Suprapubic skin (tissue), 4 donors: ENCODE data around the gene SLC50A1.

Experiments used
- EP300 ChIP-seq: sonication (generic); formaldehyde crosslinking; IDR thresholded peaks from one replicate; pipeline ENCODE4 v1.6.1; 2017; ENCODE audit warnings: antibody characterized with exemption
- POLR2A ChIP-seq, 2 donors: fragments of 450-650 bp; IDR thresholded peaks; one replicate each; pipeline ENCODE4 v1.6.1; 2017; ENCODE audit warnings: antibody characterized with exemption in 2 of 2, mild to moderate bottlenecking in 2 of 2, moderate library complexity in 2 of 2
- POLR2AphosphoS5 ChIP-seq, 3 donors: sonication (generic); formaldehyde crosslinking; IDR thresholded peaks; one replicate each; pipeline ENCODE4 v1.6.1; 2017; ENCODE audit warnings: antibody characterized with exemption in 3 of 3
- TF ChIP-seq, protein P1 (sequence below), 2 donors: fragments of 200-600 bp in 1 of 2; fragments of 450-650 bp in 1 of 2; sonication (generic) in 1 of 2; IDR thresholded peaks; one replicate each; pipeline ENCODE4 v1.5.1; 2016 to 2019; ENCODE audit warnings: antibody characterized with exemption in 2 of 2, mild to moderate bottlenecking in 1 of 2, moderate library complexity in 1 of 2

DNA sequence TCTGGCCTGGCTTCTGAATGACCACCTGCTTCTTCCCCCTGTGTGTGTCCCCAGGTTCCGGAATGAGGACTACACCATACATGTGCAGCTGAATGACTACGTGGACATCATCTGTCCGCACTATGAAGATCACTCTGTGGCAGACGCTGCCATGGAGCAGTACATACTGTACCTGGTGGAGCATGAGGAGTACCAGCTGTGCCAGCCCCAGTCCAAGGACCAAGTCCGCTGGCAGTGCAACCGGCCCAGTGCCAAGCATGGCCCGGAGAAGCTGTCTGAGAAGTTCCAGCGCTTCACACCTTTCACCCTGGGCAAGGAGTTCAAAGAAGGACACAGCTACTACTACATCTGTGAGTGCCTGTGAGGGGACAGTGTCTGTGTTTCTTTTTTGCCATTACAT, 4.4 kb upstream of the SLC50A1 start:
- TF ChIP-seq, protein P1, sequence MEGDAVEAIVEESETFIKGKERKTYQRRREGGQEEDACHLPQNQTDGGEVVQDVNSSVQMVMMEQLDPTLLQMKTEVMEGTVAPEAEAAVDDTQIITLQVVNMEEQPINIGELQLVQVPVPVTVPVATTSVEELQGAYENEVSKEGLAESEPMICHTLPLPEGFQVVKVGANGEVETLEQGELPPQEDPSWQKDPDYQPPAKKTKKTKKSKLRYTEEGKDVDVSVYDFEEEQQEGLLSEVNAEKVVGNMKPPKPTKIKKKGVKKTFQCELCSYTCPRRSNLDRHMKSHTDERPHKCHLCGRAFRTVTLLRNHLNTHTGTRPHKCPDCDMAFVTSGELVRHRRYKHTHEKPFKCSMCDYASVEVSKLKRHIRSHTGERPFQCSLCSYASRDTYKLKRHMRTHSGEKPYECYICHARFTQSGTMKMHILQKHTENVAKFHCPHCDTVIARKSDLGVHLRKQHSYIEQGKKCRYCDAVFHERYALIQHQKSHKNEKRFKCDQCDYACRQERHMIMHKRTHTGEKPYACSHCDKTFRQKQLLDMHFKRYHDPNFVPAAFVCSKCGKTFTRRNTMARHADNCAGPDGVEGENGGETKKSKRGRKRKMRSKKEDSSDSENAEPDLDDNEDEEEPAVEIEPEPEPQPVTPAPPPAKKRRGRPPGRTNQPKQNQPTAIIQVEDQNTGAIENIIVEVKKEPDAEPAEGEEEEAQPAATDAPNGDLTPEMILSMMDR (IDR thresholded peaks at IDR 0.05): no peak
- TF ChIP-seq POLR2A (IDR thresholded peaks at IDR 0.05) (no peak), POLR2AphosphoS5 (IDR thresholded peaks at IDR 0.05) (no peak), EP300 (no peak)
